ENCODE data around the gene CD52. TPM values are rescaled to one million over a fixed set of nuclear protein-coding genes. Genes with fewer than 3 reads are reported as not detected.

CD52 gene
- total and polyA plus RNA-seq, 2 of the 13 experiments (the other 11 are each of a cell fraction or from before 2014, with no cell fraction given), result 0.32 TPM; not detected in 1

DNA sequence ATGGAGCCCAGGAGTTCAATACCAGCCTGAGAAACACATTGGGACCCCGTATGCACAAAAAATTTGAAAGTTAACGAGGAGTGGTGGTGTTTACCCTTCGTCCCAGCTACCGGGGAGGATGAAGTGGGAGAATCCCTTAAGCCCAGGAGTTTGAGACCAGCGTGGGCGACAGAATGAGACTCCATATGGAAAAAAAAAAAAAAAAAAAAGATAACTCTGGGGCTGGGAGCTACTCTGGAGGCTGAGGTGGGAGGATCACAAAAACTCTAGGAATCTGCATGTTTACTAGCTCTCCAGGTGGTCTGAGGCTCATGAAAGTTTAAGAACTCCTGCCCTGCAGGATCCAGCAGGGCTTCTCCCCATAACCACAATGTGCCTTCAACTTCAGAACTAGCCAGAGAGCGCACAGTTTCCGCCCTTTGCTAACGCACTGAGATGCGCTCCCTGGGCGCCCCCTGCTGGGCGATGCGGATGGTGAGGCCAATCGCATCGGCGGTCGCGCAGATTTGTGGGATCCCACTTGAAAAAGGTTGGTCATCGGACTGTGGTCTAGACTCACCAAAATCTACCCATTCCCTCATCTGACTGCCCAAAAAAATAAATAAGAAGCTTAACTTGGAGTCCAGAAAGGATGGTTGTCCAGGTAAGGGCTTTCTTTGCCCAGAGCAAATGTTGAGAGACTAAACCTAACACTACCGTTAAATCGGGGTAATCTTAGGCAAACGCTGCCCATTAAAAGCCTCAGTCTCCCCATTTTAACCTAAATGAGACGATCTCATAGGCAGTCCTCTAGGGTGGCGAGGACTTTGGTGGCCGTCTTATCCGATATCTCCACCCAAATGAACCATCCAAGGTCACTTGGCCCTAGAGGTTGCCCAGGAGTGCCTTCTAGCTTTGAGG, 46.0 kb downstream of the CD52 start (continued):
- TF ChIP-seq, protein P1, sequence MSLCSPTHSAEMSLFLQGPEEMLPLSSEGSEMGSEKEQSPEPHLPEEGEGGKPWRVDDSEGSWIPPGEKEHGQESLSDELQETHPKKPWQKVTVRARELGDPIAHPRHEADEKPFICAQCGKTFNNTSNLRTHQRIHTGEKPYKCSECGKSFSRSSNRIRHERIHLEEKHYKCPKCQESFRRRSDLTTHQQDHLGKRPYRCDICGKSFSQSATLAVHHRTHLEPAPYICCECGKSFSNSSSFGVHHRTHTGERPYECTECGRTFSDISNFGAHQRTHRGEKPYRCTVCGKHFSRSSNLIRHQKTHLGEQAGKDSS (CRISPR knock-in tag; IDR thresholded peaks at IDR 0.05; ENCODE audit: borderline replicate concordance, low read depth), result no peak; the same call in 1 of the 2 replicates
- TF ChIP-seq CBX5 (CRISPR knock-in tag; IDR thresholded peaks at IDR 0.05; ENCODE audit: borderline replicate concordance), result peak; percentile 39; the same call in 1 of the 2 replicates
- no peak for TF ChIP-seq ZNF576 (CRISPR knock-in tag; IDR thresholded peaks at IDR 0.05)
- TF ChIP-seq, protein P2, sequence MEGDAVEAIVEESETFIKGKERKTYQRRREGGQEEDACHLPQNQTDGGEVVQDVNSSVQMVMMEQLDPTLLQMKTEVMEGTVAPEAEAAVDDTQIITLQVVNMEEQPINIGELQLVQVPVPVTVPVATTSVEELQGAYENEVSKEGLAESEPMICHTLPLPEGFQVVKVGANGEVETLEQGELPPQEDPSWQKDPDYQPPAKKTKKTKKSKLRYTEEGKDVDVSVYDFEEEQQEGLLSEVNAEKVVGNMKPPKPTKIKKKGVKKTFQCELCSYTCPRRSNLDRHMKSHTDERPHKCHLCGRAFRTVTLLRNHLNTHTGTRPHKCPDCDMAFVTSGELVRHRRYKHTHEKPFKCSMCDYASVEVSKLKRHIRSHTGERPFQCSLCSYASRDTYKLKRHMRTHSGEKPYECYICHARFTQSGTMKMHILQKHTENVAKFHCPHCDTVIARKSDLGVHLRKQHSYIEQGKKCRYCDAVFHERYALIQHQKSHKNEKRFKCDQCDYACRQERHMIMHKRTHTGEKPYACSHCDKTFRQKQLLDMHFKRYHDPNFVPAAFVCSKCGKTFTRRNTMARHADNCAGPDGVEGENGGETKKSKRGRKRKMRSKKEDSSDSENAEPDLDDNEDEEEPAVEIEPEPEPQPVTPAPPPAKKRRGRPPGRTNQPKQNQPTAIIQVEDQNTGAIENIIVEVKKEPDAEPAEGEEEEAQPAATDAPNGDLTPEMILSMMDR (CRISPR knock-in tag; IDR thresholded peaks at IDR 0.05), result peak; percentile 95
- peak; percentile 60; the same call in 1 of the 2 replicates for TF ChIP-seq ZBTB38 (CRISPR knock-in tag; IDR thresholded peaks at IDR 0.05)
- TF ChIP-seq TEAD2 (CRISPR knock-in tag; IDR thresholded peaks at IDR 0.05), result no peak
- TF ChIP-seq XRCC5 (optimal IDR thresholded peaks at IDR 0.05; ENCODE audit: low read length), result peak; percentile 86
- TF ChIP-seq ZNF768 (CRISPR knock-in tag; IDR thresholded peaks at IDR 0.05), result 0 out of 2 replicates have a peak, but pooled peaks have one; percentile 42
- TF ChIP-seq NONO (IDR thresholded peaks at IDR 0.05), result no peak
- TF ChIP-seq NONO (CRISPR knock-in tag; conservative IDR thresholded peaks at IDR 0.05), result no peak
- peak; percentile 48; the same call in 1 of the 2 replicates for TF ChIP-seq ERF (CRISPR knock-in tag; IDR thresholded peaks at IDR 0.05)
- no peak for TF ChIP-seq ZNF776 (CRISPR knock-in tag; IDR thresholded peaks at IDR 0.05)
- TF ChIP-seq KDM2A (CRISPR knock-in tag; IDR thresholded peaks at IDR 0.05; ENCODE audit: borderline replicate concordance, low read depth), result peak; percentile 87; the same call in 1 of the 2 replicates
- 0 out of 2 replicates have a peak, but pooled peaks have one; percentile 42 for TF ChIP-seq PPARG (CRISPR knock-in tag; conservative IDR thresholded peaks at IDR 0.05)
- TF ChIP-seq THAP11 (CRISPR knock-in tag; IDR thresholded peaks at IDR 0.05), result peak; percentile 41; the same call in 1 of the 2 replicates
- TF ChIP-seq THAP7 (CRISPR knock-in tag; IDR thresholded peaks at IDR 0.05), result no peak
- peak; percentile 52; the same call in 1 of the 2 replicates for TF ChIP-seq ZNF331 (CRISPR knock-in tag; IDR thresholded peaks at IDR 0.05)
- peak; percentile 48; the same call in 1 of the 2 replicates for TF ChIP-seq ETV5 (CRISPR knock-in tag; IDR thresholded peaks at IDR 0.05; ENCODE audit: borderline replicate concordance)
- 0 out of 2 replicates have a peak, but pooled peaks have one; percentile 46 for TF ChIP-seq TSC22D2 (CRISPR knock-in tag; IDR thresholded peaks at IDR 0.05; ENCODE audit: borderline replicate concordance)
- peak; percentile 53; the same call in 1 of the 2 replicates for TF ChIP-seq IRF2 (CRISPR knock-in tag; IDR thresholded peaks at IDR 0.05)
- TF ChIP-seq FOXP4 (CRISPR knock-in tag; IDR thresholded peaks at IDR 0.05), result no peak
- TF ChIP-seq ZNF441 (CRISPR knock-in tag; IDR thresholded peaks at IDR 0.05; ENCODE audit: borderline replicate concordance), result peak; percentile 60; the same call in 1 of the 2 replicates

All from HepG2 (cell line).